SK-N-SH (cell line): ENCODE results near the gene ADAP1. TPM values are rescaled to one million over a fixed set of nuclear protein-coding genes. Genes with fewer than 3 reads are reported as not detected.

Source experiments
- CTCF ChIA-PET: fragments of 300-600, 350-600 bp; formaldehyde crosslinking; extraction: SDS; loops from one replicate; lab custom pipeline; 2021; lab: Yijun Ruan, JAX
- POLR2A ChIA-PET: fragments of 350-600 bp; sonication (Branson Sonifier 250); formaldehyde crosslinking; extraction: SDS; loops from one replicate; lab custom pipeline; 2020; ENCODE audit warnings: antibody characterized with exemption, inconsistent platforms; lab: Yijun Ruan, JAX
- DNase-seq: peaks from one replicate; pipeline ENCODE4 v3.0.0; 2012
- H2AFZ ChIP-seq: fragments of 200-600 bp; sonication (generic); 2 replicates; pipeline ENCODE4 v1.8.1; 2016; ENCODE audit warnings: antibody characterized with exemption, mild to moderate bottlenecking, low read depth
- H3F3A ChIP-seq: fragments of 200-600 bp; sonication (generic); replicated peaks from 2 replicates; pipeline ENCODE3; 2016; ENCODE audit warnings: antibody characterized with exemption, mild to moderate bottlenecking; ENCODE audit not compliant: insufficient read depth
- H3K27ac ChIP-seq, 2 experiments: fragments of 200-500 bp in 1 of 2; fragments of 200-600 bp in 1 of 2; sonication (Bioruptor generic) in 1 of 2; sonication (generic), shearing (Covaris generic) in 1 of 2; 2 replicates each; pipeline versions ENCODE4 v1.5.1 to v1.6.1; 2014 to 2016; ENCODE audit warnings: low read depth in 2 of 2, inconsistent platforms in 1 of 2, low read length in 1 of 2, mild to moderate bottlenecking in 1 of 2, mixed read lengths in 1 of 2
- H3K27me3 ChIP-seq: fragments of 200-600 bp; sonication (generic), shearing (Covaris generic); 2 replicates; pipeline ENCODE4 v1.6.1; 2016; ENCODE audit warnings: mixed run types; ENCODE audit not compliant: insufficient read depth
- H3K36me3 ChIP-seq, 2 experiments: fragments of 200-500 bp in 1 of 2; fragments of 200-600 bp in 1 of 2; sonication (Bioruptor generic) in 1 of 2; sonication (generic) in 1 of 2; replicated peaks in 1 of 2; 2 replicates each; pipeline versions ENCODE3 to v1.5.1; 2014 to 2016; ENCODE audit warnings: low read length in 1 of 2, mild to moderate bottlenecking in 1 of 2; ENCODE audit not compliant: insufficient read depth in 2 of 2, control insufficient read depth in 1 of 2
- H3K4me1 ChIP-seq, 2 experiments: fragments of 200-500 bp in 1 of 2; fragments of 200-600 bp in 1 of 2; sonication (Bioruptor generic) in 1 of 2; sonication (generic), shearing (Covaris generic) in 1 of 2; 2 replicates each; pipeline versions ENCODE4 v1.5.1 to v1.6.1; 2014 to 2016; ENCODE audit warnings: low read depth in 1 of 2, low read length in 1 of 2, mixed run types in 1 of 2; ENCODE audit not compliant: insufficient read depth in 2 of 2, control insufficient read depth in 1 of 2
- H3K4me2 ChIP-seq: fragments of 200-600 bp; sonication (generic), shearing (Covaris generic); 2 replicates; pipeline ENCODE4 v1.6.1; 2017; ENCODE audit warnings: mixed run types
- H3K4me3 ChIP-seq, 2 experiments: fragments of 200-500 bp in 1 of 2; fragments of 200-600 bp in 1 of 2; sonication (Bioruptor generic) in 1 of 2; sonication (generic), shearing (Covaris generic) in 1 of 2; 2 replicates each; pipeline versions ENCODE4 v1.5.1 to v1.8.1; 2014 to 2016; ENCODE audit warnings: low read depth in 2 of 2, inconsistent platforms in 1 of 2, low read length in 1 of 2, mild to moderate bottlenecking in 1 of 2, mixed read lengths in 1 of 2, moderate library complexity in 1 of 2
- H3K79me2 ChIP-seq: fragments of 200-600 bp; sonication (generic); 2 replicates; pipeline ENCODE4 v1.8.1; 2017; ENCODE audit warnings: mild to moderate bottlenecking; ENCODE audit not compliant: insufficient read depth
- H3K9ac ChIP-seq: fragments of 200-600 bp; sonication (generic); 2 replicates; pipeline ENCODE4 v1.6.1; 2017; ENCODE audit warnings: mixed run types
- H3K9me2 ChIP-seq: fragments of 200-600 bp; sonication (generic); 2 replicates; pipeline ENCODE4 v1.6.1; 2017; ENCODE audit warnings: mixed run types
- H3K9me3 ChIP-seq: fragments of 200-600 bp; sonication (generic); 2 replicates; pipeline ENCODE4 v1.6.1; 2017; ENCODE audit warnings: mixed run types, mild to moderate bottlenecking, moderate library complexity
- H4K20me1 ChIP-seq: fragments of 200-600 bp; sonication (generic); 2 replicates; pipeline ENCODE4 v1.6.1; 2017; ENCODE audit warnings: mild to moderate bottlenecking, mixed run types; ENCODE audit not compliant: insufficient read depth
- FOXJ3 ChIP-seq: sonication (generic); formaldehyde crosslinking; IDR thresholded peaks from 2 replicates; pipeline ENCODE4 v1.5.1; 2020; ENCODE audit warnings: mild to moderate bottlenecking, missing genetic modification reagents
- IRF3 ChIP-seq: fragments of 150-350 bp; IDR thresholded peaks from 2 replicates; pipeline ENCODE4 v1.6.1; 2016; ENCODE audit warnings: mild to moderate bottlenecking, low read depth, low read length
- JUND ChIP-seq: IDR thresholded peaks from 2 replicates; pipeline ENCODE4 v1.4.0; 2012
- MEF2A ChIP-seq: IDR thresholded peaks from 2 replicates; pipeline ENCODE4 v1.4.0; 2012; ENCODE audit warnings: low read depth, borderline replicate concordance
- MXI1 ChIP-seq: IDR thresholded peaks from 2 replicates; pipeline ENCODE4 v1.6.1; 2012; ENCODE audit warnings: mild to moderate bottlenecking, low read depth, low read length, improper control_type of control experiment
- RAD21 ChIP-seq: IDR thresholded peaks from 2 replicates; pipeline ENCODE4 v1.6.1; 2012; ENCODE audit warnings: mild to moderate bottlenecking, low read length
- RCOR1 ChIP-seq: fragments of 150-350 bp; IDR thresholded peaks from 2 replicates; pipeline ENCODE4 v1.6.1; 2017; ENCODE audit warnings: antibody characterized with exemption, low read length
- RFX5 ChIP-seq: IDR thresholded peaks from 2 replicates; pipeline ENCODE4 v1.6.1; 2012; ENCODE audit warnings: mild to moderate bottlenecking, improper control_type of control experiment, low read length
- SMC3 ChIP-seq: IDR thresholded peaks from 2 replicates; pipeline ENCODE4 v1.6.1; 2012; ENCODE audit warnings: low read depth, low read length, improper control_type of control experiment
- TCF12 ChIP-seq: IDR thresholded peaks from 2 replicates; pipeline ENCODE4 v1.4.0; 2012
- USF1 ChIP-seq: IDR thresholded peaks from 2 replicates; pipeline ENCODE4 v1.4.0; 2012; ENCODE audit warnings: low read depth, borderline replicate concordance
- USF2 ChIP-seq: fragments of 150-350 bp; IDR thresholded peaks from 2 replicates; pipeline ENCODE4 v1.6.1; 2017; ENCODE audit warnings: antibody characterized with exemption, low read length, low read depth, borderline replicate concordance
- YY1 ChIP-seq: IDR thresholded peaks from 2 replicates; pipeline ENCODE4 v1.4.0; 2012; ENCODE audit warnings: low read depth, mild to moderate bottlenecking
- ZBTB33 ChIP-seq: IDR thresholded peaks from 2 replicates; pipeline ENCODE4 v1.4.0; 2012; ENCODE audit warnings: low read depth, borderline replicate concordance
- WGBS: methylation state at CpG from one replicate; pipeline ENCODE4 v1.1.6; 2017; ENCODE audit warnings: low lambda C conversion rate; 5-methylcytosine and 5-hydroxymethylcytosine counted together
- polyA plus RNA-seq, 3 experiments: library from polyadenylated mRNA; depleted of rRNA; stranded (reverse); fragments of >200 nt; gene quantifications; 2 replicates each; pipeline ENCODE4 v1.2.3, GENCODE V29; 2012

Gene ADAP1
- polyA plus RNA-seq, 1 of the 3 experiments (the other 2 are of a cell fraction) = 3.2 TPM

- H2AFZ ChIP-seq = no peak overlapping the region
- POLR2A ChIA-PET = no interaction called here
- peaks cover 0 to 6% of the 10 kb centered on the region in 2 experiments; a peak in 1 of 4 replicates for H3K4me1 ChIP-seq
- no peak for DNase-seq
- H3K27me3 ChIP-seq = no peaks in the 10 kb centered on the region
- TF ChIP-seq USF2 (no peak), RAD21 (no peak), JUND (no peak), TCF12 (no peak)
- H3K79me2 ChIP-seq = peaks cover 1% of the 10 kb centered on the region; the same call in 1 of the 2 replicates
- no peak overlapping the region for H3K4me2 ChIP-seq
- H3K9me2 ChIP-seq = no peaks in the 10 kb centered on the region
- WGBS = 95% methylated on average over 40 of the region's 40 CpGs
- no peaks in the 10 kb centered on the region for H3K9me3 ChIP-seq
- H3K4me3 ChIP-seq = no peak overlapping the region
- H3K9ac ChIP-seq = no peak overlapping the region
- CTCF ChIA-PET = interaction anchor here (0.7 to 2.2 kb wide), 5 partner anchors 14 to 627 kb away, joined by 3 to 7 read pairs (median 3); no protein-coding TSS in a partner anchor
- H4K20me1 ChIP-seq = peaks cover 5% of the 10 kb centered on the region; the same call in 1 of the 2 replicates
- peaks cover 5% of the 10 kb centered on the region for H3F3A ChIP-seq
- no peak overlapping the region for H3K27ac ChIP-seq
- H3K36me3 ChIP-seq = peaks cover 0 to 60% of the 10 kb centered on the region in 2 experiments
Observed at GRCh38 chr7:894164-894867, 60.2 kb downstream of the ADAP1 start.

GRCh38 chr7:893686-894085 is 60.8 kb downstream of the ADAP1 start:
- peaks cover 0 to 65% of the 10 kb centered on the region in 2 experiments for H3K36me3 ChIP-seq
- H3K27ac ChIP-seq = no peak overlapping the region
- 95% methylated on average over 12 of the region's 19 CpGs for WGBS
- H3K9ac ChIP-seq = no peak overlapping the region
- H3K4me2 ChIP-seq = no peak overlapping the region
- TF ChIP-seq USF2 = no peak
- TF ChIP-seq MEF2A = no peak
- no peak for TF ChIP-seq FOXJ3 (CRISPR knock-in tag)
- TF ChIP-seq USF1 = no peak
- no peak for TF ChIP-seq IRF3
- no peak for TF ChIP-seq ZBTB33
- no peak for TF ChIP-seq TCF12
- no peak for TF ChIP-seq SMC3
- no peak for TF ChIP-seq MXI1
- no peak for TF ChIP-seq RFX5
- no peak for TF ChIP-seq YY1
- TF ChIP-seq RCOR1 = no peak
- ChIA-PET CTCF (interaction anchor here (0.7 to 2.2 kb wide), 4 partner anchors 15 to 626 kb away, joined by 3 to 7 read pairs (median 4); no protein-coding TSS in a partner anchor), POLR2A (no interaction called here)
- peaks cover 0 to 6% of the 10 kb centered on the region in 2 experiments; a peak in 1 of 4 replicates for H3K4me1 ChIP-seq
- no peaks in the 10 kb centered on the region for H3K27me3 ChIP-seq
- peaks cover 7% of the 10 kb centered on the region; the same call in 1 of the 2 replicates for H3K79me2 ChIP-seq
- H3K4me3 ChIP-seq = no peak overlapping the region
- H3K9me3 ChIP-seq = no peaks in the 10 kb centered on the region
- H3K9me2 ChIP-seq = no peaks in the 10 kb centered on the region
- H3F3A ChIP-seq = peaks cover 5% of the 10 kb centered on the region
- no peak overlapping the region for H2AFZ ChIP-seq
- no peak for DNase-seq
- H4K20me1 ChIP-seq = peaks cover 11% of the 10 kb centered on the region; the same call in 1 of the 2 replicates
